ENCODE results near the gene CDKAL1.

DNA sequence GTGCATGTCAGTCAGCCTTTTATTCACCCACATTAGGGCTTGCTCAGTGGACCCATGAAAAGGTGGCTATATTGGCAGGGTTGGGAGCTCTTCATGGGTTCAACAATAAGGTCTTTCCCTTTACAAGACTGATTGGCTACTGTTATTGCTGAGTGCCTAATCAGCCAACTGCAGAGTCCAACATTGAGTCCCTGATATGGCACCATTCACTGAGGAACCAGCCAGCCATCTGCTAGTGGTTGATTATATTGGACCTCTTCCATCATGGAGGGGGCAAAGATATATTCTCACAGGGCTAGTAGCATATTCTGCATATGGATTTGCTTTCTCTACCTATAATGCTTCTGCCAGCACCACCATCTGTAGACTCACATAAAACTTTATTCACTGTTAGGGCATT is 69.9 kb downstream of the CDKAL1 start:
- TF ChIP-seq, protein P1, sequence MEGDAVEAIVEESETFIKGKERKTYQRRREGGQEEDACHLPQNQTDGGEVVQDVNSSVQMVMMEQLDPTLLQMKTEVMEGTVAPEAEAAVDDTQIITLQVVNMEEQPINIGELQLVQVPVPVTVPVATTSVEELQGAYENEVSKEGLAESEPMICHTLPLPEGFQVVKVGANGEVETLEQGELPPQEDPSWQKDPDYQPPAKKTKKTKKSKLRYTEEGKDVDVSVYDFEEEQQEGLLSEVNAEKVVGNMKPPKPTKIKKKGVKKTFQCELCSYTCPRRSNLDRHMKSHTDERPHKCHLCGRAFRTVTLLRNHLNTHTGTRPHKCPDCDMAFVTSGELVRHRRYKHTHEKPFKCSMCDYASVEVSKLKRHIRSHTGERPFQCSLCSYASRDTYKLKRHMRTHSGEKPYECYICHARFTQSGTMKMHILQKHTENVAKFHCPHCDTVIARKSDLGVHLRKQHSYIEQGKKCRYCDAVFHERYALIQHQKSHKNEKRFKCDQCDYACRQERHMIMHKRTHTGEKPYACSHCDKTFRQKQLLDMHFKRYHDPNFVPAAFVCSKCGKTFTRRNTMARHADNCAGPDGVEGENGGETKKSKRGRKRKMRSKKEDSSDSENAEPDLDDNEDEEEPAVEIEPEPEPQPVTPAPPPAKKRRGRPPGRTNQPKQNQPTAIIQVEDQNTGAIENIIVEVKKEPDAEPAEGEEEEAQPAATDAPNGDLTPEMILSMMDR (IDR thresholded peaks at IDR 0.05; ENCODE audit: low read length): no peak
- TF ChIP-seq EZH2 (optimal IDR thresholded peaks at IDR 0.05; ENCODE audit: low read depth, low read length) (no peak), EZH2phosphoT487 (IDR thresholded peaks at IDR 0.05; ENCODE audit: low read length) (no peak)
